Body of pancreas (tissue), 4 donors: Measurements from ENCODE around the gene RAD51B.

Source experiments
- CTCF ChIP-seq, 7 experiments: fragments of 450-650 bp in 4 of 7; fragments of 200-600 bp in 3 of 7; sonication (generic) in 3 of 7; IDR thresholded peaks; one replicate each; pipeline ENCODE4 v1.5.1; 2016 to 2019; ENCODE audit warnings: antibody characterized with exemption in 7 of 7
- POLR2A ChIP-seq, 3 donors: fragments of 450-650 bp; IDR thresholded peaks; one replicate each; pipeline ENCODE4 v1.6.1; 2016; ENCODE audit warnings: antibody characterized with exemption in 3 of 3, mild to moderate bottlenecking in 2 of 3

- TF ChIP-seq CTCF (IDR thresholded peaks at IDR 0.05) (no peak), POLR2A (IDR thresholded peaks at IDR 0.05) (no peak)
These were observed 557.4 kb downstream of the RAD51B start for GRCh38 chr14:68377006-68377405.
